B cell (primary cell): ENCODE results near the gene ZBED4. TPM values are rescaled to one million over a fixed set of nuclear protein-coding genes. Genes with fewer than 3 reads are reported as not detected.

Experiments
- ATAC-seq: fragments of 200-7000 bp; cut with Tn5 transposase; one replicate; pipeline ENCODE4 v1.10.0; 2021; ENCODE audit warnings: low read depth, mild to moderate bottlenecking, moderate number of reproducible peaks, moderate library complexity
- CTCF ChIA-PET: fragments of 350-600 bp; sonication (Branson Sonifier 250); formaldehyde crosslinking; loops from one replicate; lab custom pipeline; 2021; ENCODE audit warnings: antibody characterized with exemption, inconsistent platforms; lab: Charles Lee
- POLR2A ChIA-PET: fragments of 350-600 bp; sonication (Branson Sonifier 250); formaldehyde crosslinking; loops from one replicate; lab custom pipeline; 2021; ENCODE audit warnings: antibody characterized with exemption; lab: Charles Lee
- DNase-seq: peaks from one replicate; pipeline ENCODE4 v3.0.0; 2013
- H2AFZ ChIP-seq: 2 replicates; pipeline ENCODE4 v1.6.1; 2012; ENCODE audit warnings: mild to moderate bottlenecking, low read depth, low read length; ENCODE audit not compliant: insufficient read depth, poor library complexity, severe bottlenecking
- H3K27ac ChIP-seq, 2 donors: 1 replicate in 1 of 2; 2 replicates in 1 of 2; pipeline ENCODE4 v1.5.1; 2012 to 2013; ENCODE audit warnings: low read length in 2 of 2, mild to moderate bottlenecking in 2 of 2, moderate library complexity in 1 of 2
- H3K27me3 ChIP-seq, 4 experiments: fragments of 200-600 bp in 1 of 4; sonication (generic) in 1 of 4; replicated peaks in 1 of 4; 1 replicate in 2 of 4; 2 replicates in 2 of 4; pipeline versions ENCODE4 v1.6.1 to v1.7.0; 2013 to 2016; ENCODE audit warnings: low read length in 3 of 4, mild to moderate bottlenecking in 2 of 4, mixed read lengths in 1 of 4, moderate library complexity in 1 of 4; ENCODE audit not compliant: insufficient read depth in 4 of 4, control insufficient read depth in 3 of 4; ENCODE audit errors: control extremely low read depth in 1 of 4
- H3K36me3 ChIP-seq, 2 experiments: replicated peaks in 1 of 2; 1 replicate in 1 of 2; 2 replicates in 1 of 2; pipeline versions ENCODE4 v1.6.1 to v1.7.1; 2013; ENCODE audit warnings: low read length in 1 of 2; ENCODE audit not compliant: insufficient read depth in 2 of 2, control insufficient read depth in 1 of 2; ENCODE audit errors: control extremely low read depth in 1 of 2, extremely low read depth in 1 of 2
- H3K4me1 ChIP-seq, 2 donors: fragments of 200-600 bp in 1 of 2; sonication (generic) in 1 of 2; 1 replicate in 1 of 2; 2 replicates in 1 of 2; pipeline versions ENCODE4 v1.5.1 to v1.6.1; 2013 to 2017; ENCODE audit warnings: low read length in 2 of 2; ENCODE audit not compliant: control insufficient read depth in 2 of 2, insufficient read depth in 2 of 2
- H3K4me2 ChIP-seq: replicated peaks from 2 replicates; pipeline ENCODE3; 2012; ENCODE audit warnings: mild to moderate bottlenecking, low read depth, low read length; ENCODE audit not compliant: poor library complexity, severe bottlenecking
- H3K4me3 ChIP-seq, 5 experiments: fragments of 200-600 bp in 1 of 5; sonication (generic) in 1 of 5; 1 replicate in 3 of 5; 2 replicates in 2 of 5; pipeline versions ENCODE4 v1.5.1 to v1.7.0; 2011 to 2016; ENCODE audit warnings: low read length in 4 of 5, mild to moderate bottlenecking in 4 of 5, low read depth in 2 of 5, control low read depth in 1 of 5, moderate library complexity in 1 of 5; ENCODE audit not compliant: insufficient read depth in 1 of 5; ENCODE audit errors: control extremely low read depth in 1 of 5, extremely low read depth in 1 of 5
- H3K79me2 ChIP-seq: fragments of 200-600 bp; sonication (generic); one replicate; pipeline ENCODE4 v1.6.0; 2016; ENCODE audit warnings: low read length; ENCODE audit not compliant: control insufficient read depth, insufficient read depth
- H3K9ac ChIP-seq: fragments of 200-600 bp; sonication (generic); 2 replicates; pipeline ENCODE4 v1.6.1; 2017; ENCODE audit warnings: mild to moderate bottlenecking, low read length, moderate library complexity
- H3K9me3 ChIP-seq, 3 donors: one replicate each; pipeline versions ENCODE4 v1.6.1 to v1.7.1; 2013; ENCODE audit warnings: low read length in 2 of 3; ENCODE audit not compliant: control insufficient read depth in 2 of 3, insufficient read depth in 1 of 3; ENCODE audit errors: control extremely low read depth in 1 of 3
- H4K20me1 ChIP-seq: 2 replicates; pipeline ENCODE4 v1.6.0; 2012; ENCODE audit warnings: mild to moderate bottlenecking, low read length; ENCODE audit not compliant: insufficient read depth, control insufficient read depth, poor library complexity, severe bottlenecking
- H3K27ac Mint-ChIP-seq: one replicate; pipeline ENCODE4 v1.8.0; 2021; ENCODE audit warnings: mixed read lengths
- H3K27me3 Mint-ChIP-seq: one replicate; pipeline ENCODE4 v1.8.0; 2021; ENCODE audit warnings: mixed read lengths
- H3K4me1 Mint-ChIP-seq: one replicate; pipeline ENCODE4 v1.8.0; 2021; ENCODE audit warnings: mixed read lengths
- H3K4me3 Mint-ChIP-seq: one replicate; pipeline ENCODE4 v1.8.0; 2021; ENCODE audit warnings: mixed read lengths
- H3K9me3 Mint-ChIP-seq: one replicate; pipeline ENCODE4 v1.8.0; 2022; ENCODE audit warnings: mixed read lengths; ENCODE audit not compliant: insufficient read depth
- EZH2 ChIP-seq: IDR thresholded peaks from 2 replicates; pipeline ENCODE4 v1.6.1; 2012; ENCODE audit warnings: borderline replicate concordance, low read depth, mild to moderate bottlenecking, moderate library complexity, low read length; ENCODE audit not compliant: insufficient read depth, poor library complexity, severe bottlenecking
- WGBS: methylation state at CpG from one replicate; pipeline ENCODE4 v1.1.5; 2013; ENCODE audit warnings: missing lambda C conversion rate; ENCODE audit not compliant: insufficient coverage; 5-methylcytosine and 5-hydroxymethylcytosine counted together
- intact Hi-C: fragments of 100-400 bp; cut with micrococcal nuclease; formaldehyde crosslinking; loops from one replicate; pipeline ENCODE4 v1.10.0; 2022
- polyA plus RNA-seq: library from polyadenylated mRNA; depleted of rRNA; stranded (reverse); fragments of >200 nt; gene quantifications from 2 replicates; pipeline ENCODE4 v1.2.3, GENCODE V29; 2012
- total RNA-seq, 2 donors: library from RNA; stranded (reverse); fragments of 120-200 nt in 1 of 2; gene quantifications; 1 replicate in 1 of 2; 2 replicates in 1 of 2; pipeline versions ENCODE4 v1.2.3 to v1.2.4, GENCODE V29; 2013 to 2022
- TF ChIP-seq, protein P1 (sequence below): fragments of 200-600 bp; IDR thresholded peaks from one replicate; pipeline ENCODE4 v1.8.0; 2022; ENCODE audit warnings: antibody characterized with exemption, mild to moderate bottlenecking

ZBED4 gene
- total and polyA plus RNA-seq, 2 donors (not counting 1 experiment from before 2014, with no cell fraction given), result 5.9 to 14.6 TPM

DNA sequence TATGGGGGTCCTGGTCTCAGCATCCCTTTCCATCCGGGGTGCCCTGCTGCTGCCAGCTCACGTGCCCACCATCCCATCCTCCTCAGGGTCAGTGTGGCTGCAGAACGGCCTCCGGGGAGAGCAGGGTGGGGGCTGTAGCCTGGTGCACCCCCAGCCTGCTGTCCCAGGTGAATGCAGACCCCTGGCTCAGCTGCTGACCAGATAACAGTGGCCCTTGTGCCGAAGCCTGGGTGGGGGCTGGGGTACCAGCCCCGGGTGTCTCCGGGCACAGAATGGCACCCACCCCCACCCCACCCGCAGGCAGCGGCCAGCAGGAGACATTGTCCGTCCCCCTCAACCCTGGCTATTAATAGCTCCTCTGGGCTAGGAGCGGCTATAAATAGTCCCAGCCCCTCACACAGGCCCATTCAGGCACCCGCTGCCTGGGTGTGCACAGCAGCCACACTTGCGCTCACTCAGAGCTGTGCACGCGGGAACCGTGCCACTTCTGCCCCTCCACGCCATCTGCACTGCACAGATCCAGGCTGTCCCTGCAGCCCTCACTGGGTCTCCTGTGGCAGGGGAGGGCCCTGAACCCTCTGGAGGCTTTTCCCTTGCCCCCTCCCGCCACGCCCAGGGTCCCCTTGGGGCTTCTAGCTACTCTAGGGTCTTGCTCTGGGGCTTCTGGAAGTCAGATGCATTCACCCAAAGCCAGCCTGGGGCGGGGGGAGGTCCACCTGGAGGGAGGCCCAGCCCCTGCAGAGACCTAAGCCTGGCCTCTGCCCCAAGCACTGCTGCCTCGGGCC lies 83.5 kb downstream of the ZBED4 start:
- H2AFZ ChIP-seq, result no peak overlapping the region
- peak overlapping the region; percentile 66 for H3K4me3 Mint-ChIP-seq
- peaks cover 0 to 11% (median 0%) of the 10 kb centered on the region in 3 donors for H3K9me3 ChIP-seq
- peak overlapping the region; percentile 91 to 92 for H3K27ac ChIP-seq
- no peaks in the 10 kb centered on the region for H3K9me3 Mint-ChIP-seq
- peak overlapping the region; percentile 86 for H3K4me2 ChIP-seq
- H3K4me1 Mint-ChIP-seq, result peaks cover 22% of the 10 kb centered on the region
- TF ChIP-seq, protein P1, sequence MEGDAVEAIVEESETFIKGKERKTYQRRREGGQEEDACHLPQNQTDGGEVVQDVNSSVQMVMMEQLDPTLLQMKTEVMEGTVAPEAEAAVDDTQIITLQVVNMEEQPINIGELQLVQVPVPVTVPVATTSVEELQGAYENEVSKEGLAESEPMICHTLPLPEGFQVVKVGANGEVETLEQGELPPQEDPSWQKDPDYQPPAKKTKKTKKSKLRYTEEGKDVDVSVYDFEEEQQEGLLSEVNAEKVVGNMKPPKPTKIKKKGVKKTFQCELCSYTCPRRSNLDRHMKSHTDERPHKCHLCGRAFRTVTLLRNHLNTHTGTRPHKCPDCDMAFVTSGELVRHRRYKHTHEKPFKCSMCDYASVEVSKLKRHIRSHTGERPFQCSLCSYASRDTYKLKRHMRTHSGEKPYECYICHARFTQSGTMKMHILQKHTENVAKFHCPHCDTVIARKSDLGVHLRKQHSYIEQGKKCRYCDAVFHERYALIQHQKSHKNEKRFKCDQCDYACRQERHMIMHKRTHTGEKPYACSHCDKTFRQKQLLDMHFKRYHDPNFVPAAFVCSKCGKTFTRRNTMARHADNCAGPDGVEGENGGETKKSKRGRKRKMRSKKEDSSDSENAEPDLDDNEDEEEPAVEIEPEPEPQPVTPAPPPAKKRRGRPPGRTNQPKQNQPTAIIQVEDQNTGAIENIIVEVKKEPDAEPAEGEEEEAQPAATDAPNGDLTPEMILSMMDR, result no peak
- no peak for TF ChIP-seq EZH2
- H3K4me1 ChIP-seq, result peaks cover 34 to 44% of the 10 kb centered on the region in 2 donors
- H3K4me3 ChIP-seq, result peak overlapping the region in 1 of 5 experiments; percentile 45
- H3K27me3 ChIP-seq, result no peaks in the 10 kb centered on the region
- WGBS, result 28% methylated on average over 21 of the region's 21 CpGs
- no peaks in the 10 kb centered on the region for H3K27me3 Mint-ChIP-seq
- no peaks in the 10 kb centered on the region for H4K20me1 ChIP-seq
- DNase-seq (peak; percentile 42), ATAC-seq (no peak)
- ChIA-PET CTCF (interaction anchor here (1.0 to 2.6 kb wide), 7 partner anchors 22 to 253 kb away, joined by 3 to 17 read pairs (median 5); partner anchors contain the start of gene PIM3), POLR2A (interaction anchor here (0.6 to 3.0 kb wide), 12 partner anchors 10 to 254 kb away, joined by 3 to 94 read pairs (median 8); partner anchors contain the start of gene PIM3)
- intact Hi-C loops, result loop anchor here (1.0 to 10.0 kb wide), 3 partner anchors 14 to 538 kb away; partner anchors contain the start of genes PIM3 and SBF1
- no peaks in the 10 kb centered on the region for H3K36me3 ChIP-seq
- peak overlapping the region; percentile 58 for H3K9ac ChIP-seq
- H3K79me2 ChIP-seq, result peaks cover 19% of the 10 kb centered on the region
- peak overlapping the region; percentile 83 for H3K27ac Mint-ChIP-seq
